RWPE1 (cell line): ENCODE data around the gene CD7.
"Not testable (repeated sequence)": the region's sequence is repeated elsewhere in the genome, so short reads cannot be mapped to it uniquely, and the experiment has no call there.

Experiments used
- CTCF ChIA-PET: fragments of 350-600 bp; sonication (Branson Sonifier 250); formaldehyde crosslinking; extraction: SDS; loops from one replicate; lab custom pipeline; 2021; lab: Yijun Ruan, JAX
- POLR2A ChIA-PET: fragments of 400-600 bp; formaldehyde crosslinking; extraction: SDS; loops from one replicate; lab custom pipeline; 2020; ENCODE audit warnings: antibody characterized with exemption; ENCODE audit not compliant: low non-redundant PET; lab: Yijun Ruan, JAX
- DNase-seq: peaks from one replicate; pipeline ENCODE4 v3.0.0; 2012; ENCODE audit warnings: low spot score
- H3K27ac ChIP-seq: fragments of 450-650 bp; 2 replicates; pipeline ENCODE4 v1.5.1; 2017
- TF ChIP-seq, protein P1 (sequence below): fragments of 450-650 bp; conservative IDR thresholded peaks from 2 replicates; pipeline ENCODE4 v1.5.1; 2017; ENCODE audit warnings: low read depth, mild to moderate bottlenecking

CD7 gene

GRCh38 chr17:82317394-82318168, at the start of gene CD7:
CD7 (minus strand) TSS chr17:82317608; CDS start chr17:82317495, 113 bp downstream.
- CTCF ChIA-PET: interaction anchor here (0.8 kb wide), 1 partner anchor 19 kb away, joined by 4 read pairs; no protein-coding TSS in a partner anchor

DNA sequence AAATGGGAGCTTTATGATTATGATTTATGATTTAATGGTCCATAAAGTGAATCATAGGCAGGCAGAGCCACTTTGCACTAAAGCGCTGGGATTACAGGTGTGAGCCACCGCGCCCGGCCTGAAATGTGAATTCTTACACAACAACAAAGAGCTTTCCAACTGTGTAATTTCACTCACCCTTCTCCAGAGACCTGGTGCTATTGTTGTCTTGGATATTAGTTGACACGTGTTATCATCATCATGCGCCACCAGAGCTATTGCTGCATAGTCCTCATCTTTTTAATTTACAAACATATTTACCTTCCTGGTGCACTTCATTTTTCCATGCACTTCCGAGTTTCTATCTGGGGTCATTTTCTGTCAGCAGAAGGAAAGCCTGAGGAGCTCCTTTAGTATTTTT, 49.3 kb upstream of the CD7 start:
- TF ChIP-seq, protein P1, sequence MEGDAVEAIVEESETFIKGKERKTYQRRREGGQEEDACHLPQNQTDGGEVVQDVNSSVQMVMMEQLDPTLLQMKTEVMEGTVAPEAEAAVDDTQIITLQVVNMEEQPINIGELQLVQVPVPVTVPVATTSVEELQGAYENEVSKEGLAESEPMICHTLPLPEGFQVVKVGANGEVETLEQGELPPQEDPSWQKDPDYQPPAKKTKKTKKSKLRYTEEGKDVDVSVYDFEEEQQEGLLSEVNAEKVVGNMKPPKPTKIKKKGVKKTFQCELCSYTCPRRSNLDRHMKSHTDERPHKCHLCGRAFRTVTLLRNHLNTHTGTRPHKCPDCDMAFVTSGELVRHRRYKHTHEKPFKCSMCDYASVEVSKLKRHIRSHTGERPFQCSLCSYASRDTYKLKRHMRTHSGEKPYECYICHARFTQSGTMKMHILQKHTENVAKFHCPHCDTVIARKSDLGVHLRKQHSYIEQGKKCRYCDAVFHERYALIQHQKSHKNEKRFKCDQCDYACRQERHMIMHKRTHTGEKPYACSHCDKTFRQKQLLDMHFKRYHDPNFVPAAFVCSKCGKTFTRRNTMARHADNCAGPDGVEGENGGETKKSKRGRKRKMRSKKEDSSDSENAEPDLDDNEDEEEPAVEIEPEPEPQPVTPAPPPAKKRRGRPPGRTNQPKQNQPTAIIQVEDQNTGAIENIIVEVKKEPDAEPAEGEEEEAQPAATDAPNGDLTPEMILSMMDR: no peak
- POLR2A ChIA-PET: interaction anchor here (0.6 kb wide), 1 partner anchor 185 kb away, joined by 3 read pairs; no protein-coding TSS in a partner anchor
- no peak for DNase-seq
- H3K27ac ChIP-seq: no peak overlapping the region
- CTCF ChIA-PET: interaction anchor here (1.6 kb wide), 1 partner anchor 48 kb away, joined by 9 read pairs; no protein-coding TSS in a partner anchor

More at GRCh38 chr17:82317394-82318168, at the start of gene CD7:
- DNase-seq: no peak
- TF ChIP-seq, protein P1: no peak
- POLR2A ChIA-PET: no interaction called here
- H3K27ac ChIP-seq: peak within 1 kb of the TSS; percentile 57

- ChIA-PET POLR2A (no interaction called here), CTCF (interaction anchor here (1.6 kb wide), 1 partner anchor 49 kb away, joined by 9 read pairs; no protein-coding TSS in a partner anchor)
- no peak for DNase-seq
- TF ChIP-seq, protein P1: no peak
- no peak overlapping the region for H3K27ac ChIP-seq
Observed at GRCh38 chr17:82365606-82366295, 48.3 kb upstream of the CD7 start.

GRCh38 chr17:82361885-82362633, 44.7 kb upstream of the CD7 start:
- H3K27ac ChIP-seq: no peak overlapping the region
- ChIA-PET CTCF (interaction anchor here (0.6 to 1.4 kb wide), 3 partner anchors 9 to 62 kb away, joined by 3 to 5 read pairs (median 4); no protein-coding TSS in a partner anchor), POLR2A (no interaction called here)
- TF ChIP-seq, protein P1: no peak
- no peak for DNase-seq

- CTCF ChIA-PET: interaction anchor here (0.7 kb wide), 1 partner anchor 454 kb away, joined by 3 read pairs; no protein-coding TSS in a partner anchor
- DNase-seq, H3K27ac ChIP-seq, POLR2A ChIA-PET: not testable (repeated sequence)
Observed at GRCh38 chr17:82359451-82360074, 42.2 kb upstream of the CD7 start.
